Hindlimb muscle (tissue), 1 donor: ENCODE results near the gene RNF121. TPM values are rescaled to one million over a fixed set of nuclear protein-coding genes. Genes with fewer than 3 reads are reported as not detected.
A peak's percentile ranks its signal among the peaks of the same experiment; 100 is the strongest.

Source experiments
- DNase-seq: peaks from one replicate; pipeline ENCODE4 v3.0.0-alpha.2; 2013
- polyA plus RNA-seq: library from polyadenylated mRNA; unstranded; fragments of 120-200 nt; gene quantifications from one replicate; pipeline ENCODE4 v1.2.1, GENCODE V29; 2013; ENCODE audit not compliant: insufficient read length

Gene RNF121
- polyA plus RNA-seq, 1 donor = 22.8 TPM

- DNase-seq = no peak
These were observed 78.2 kb downstream of the RNF121 start for GRCh38 chr11:72007089-72007476.

- DNase-seq = no peak
These were observed 78.7 kb downstream of the RNF121 start for GRCh38 chr11:72007587-72007986.

- DNase-seq = no peak
These were observed 79.9 kb downstream of the RNF121 start for GRCh38 chr11:72008728-72009127.

GRCh38 chr11:72009156-72009555, 80.3 kb downstream of the RNF121 start:
- DNase-seq = no peak

GRCh38 chr11:72010529-72011233, 81.8 kb downstream of the RNF121 start:
- DNase-seq = no peak

- no peak for DNase-seq
These were observed 83.3 kb downstream of the RNF121 start for GRCh38 chr11:72012091-72012630.

- DNase-seq = peak; percentile 70
These were observed 84.3 kb downstream of the RNF121 start for GRCh38 chr11:72012897-72013721.

GRCh38 chr11:72013765-72014711, 85.2 kb downstream of the RNF121 start:
- DNase-seq = peak; percentile 41

- DNase-seq = no peak
These were observed 86.0 kb downstream of the RNF121 start for GRCh38 chr11:72014761-72015320.

GRCh38 chr11:72015511-72016061, 86.7 kb downstream of the RNF121 start:
- no peak for DNase-seq

GRCh38 chr11:72018171-72018570, 89.3 kb downstream of the RNF121 start:
- no peak for DNase-seq

- no peak for DNase-seq
These were observed 94.5 kb downstream of the RNF121 start for GRCh38 chr11:72023335-72023734.

GRCh38 chr11:72024069-72024754, 95.4 kb downstream of the RNF121 start:
- DNase-seq = no peak

- no peak for DNase-seq
These were observed 97.2 kb downstream of the RNF121 start for GRCh38 chr11:72026090-72026489.

- DNase-seq = no peak
These were observed 101.7 kb downstream of the RNF121 start for GRCh38 chr11:72030472-72031045.

GRCh38 chr11:72036687-72037086, 107.8 kb downstream of the RNF121 start:
- no peak for DNase-seq

- DNase-seq = no peak
These were observed 108.9 kb downstream of the RNF121 start for GRCh38 chr11:72037554-72038311.

GRCh38 chr11:72038491-72038890, 109.6 kb downstream of the RNF121 start:
- peak; percentile 79 for DNase-seq

- DNase-seq = no peak
These were observed 110.4 kb downstream of the RNF121 start for GRCh38 chr11:72039031-72039855.
